ENCODE results near the gene ACTR2. TPM values are rescaled to one million over a fixed set of nuclear protein-coding genes. Genes with fewer than 3 reads are reported as not detected.

ACTR2 gene
- total and polyA plus RNA-seq, 2 of the 13 experiments (the other 11 are each of a cell fraction or from before 2014, with no cell fraction given), result 51.2 to 100 TPM

DNA sequence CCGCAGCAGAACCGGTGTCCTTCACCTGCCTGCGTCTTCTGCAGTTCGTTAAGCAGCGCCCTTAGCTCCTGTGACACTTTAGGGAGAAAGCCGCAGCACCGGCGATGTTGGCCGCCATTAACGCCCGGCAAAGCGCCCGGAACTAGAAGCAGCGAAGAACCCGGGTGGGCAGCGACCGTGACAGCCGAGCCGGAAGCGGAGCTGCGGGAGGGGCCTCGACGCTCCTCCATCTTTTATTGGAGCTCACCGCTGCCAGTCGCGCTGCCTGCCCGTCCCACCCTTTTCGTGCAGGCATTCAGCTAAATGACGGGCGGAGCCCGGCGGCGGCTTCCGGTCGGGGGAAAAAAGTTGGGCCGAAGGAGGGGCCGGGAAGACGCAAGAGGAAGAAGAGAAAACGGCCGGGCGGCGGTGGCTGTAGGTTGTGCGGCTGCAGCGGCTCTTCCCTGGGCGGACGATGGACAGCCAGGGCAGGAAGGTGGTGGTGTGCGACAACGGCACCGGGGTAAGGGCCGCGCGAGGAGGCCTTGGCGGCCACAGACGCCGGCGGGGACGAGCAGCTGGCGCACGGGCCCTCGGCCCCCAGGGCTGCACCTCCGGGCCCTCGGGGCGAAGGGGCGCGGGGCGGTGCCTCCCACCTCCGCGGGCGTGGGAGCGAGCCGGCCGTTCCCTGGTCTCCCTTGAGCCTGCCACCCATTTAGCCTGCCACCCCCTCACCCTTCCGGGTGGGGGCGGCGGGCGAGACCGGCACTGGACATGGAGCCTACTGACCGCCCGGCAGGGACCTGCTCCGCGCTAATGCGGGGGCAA is at the start of gene ACTR2 (continued):
- TF ChIP-seq, protein P1, sequence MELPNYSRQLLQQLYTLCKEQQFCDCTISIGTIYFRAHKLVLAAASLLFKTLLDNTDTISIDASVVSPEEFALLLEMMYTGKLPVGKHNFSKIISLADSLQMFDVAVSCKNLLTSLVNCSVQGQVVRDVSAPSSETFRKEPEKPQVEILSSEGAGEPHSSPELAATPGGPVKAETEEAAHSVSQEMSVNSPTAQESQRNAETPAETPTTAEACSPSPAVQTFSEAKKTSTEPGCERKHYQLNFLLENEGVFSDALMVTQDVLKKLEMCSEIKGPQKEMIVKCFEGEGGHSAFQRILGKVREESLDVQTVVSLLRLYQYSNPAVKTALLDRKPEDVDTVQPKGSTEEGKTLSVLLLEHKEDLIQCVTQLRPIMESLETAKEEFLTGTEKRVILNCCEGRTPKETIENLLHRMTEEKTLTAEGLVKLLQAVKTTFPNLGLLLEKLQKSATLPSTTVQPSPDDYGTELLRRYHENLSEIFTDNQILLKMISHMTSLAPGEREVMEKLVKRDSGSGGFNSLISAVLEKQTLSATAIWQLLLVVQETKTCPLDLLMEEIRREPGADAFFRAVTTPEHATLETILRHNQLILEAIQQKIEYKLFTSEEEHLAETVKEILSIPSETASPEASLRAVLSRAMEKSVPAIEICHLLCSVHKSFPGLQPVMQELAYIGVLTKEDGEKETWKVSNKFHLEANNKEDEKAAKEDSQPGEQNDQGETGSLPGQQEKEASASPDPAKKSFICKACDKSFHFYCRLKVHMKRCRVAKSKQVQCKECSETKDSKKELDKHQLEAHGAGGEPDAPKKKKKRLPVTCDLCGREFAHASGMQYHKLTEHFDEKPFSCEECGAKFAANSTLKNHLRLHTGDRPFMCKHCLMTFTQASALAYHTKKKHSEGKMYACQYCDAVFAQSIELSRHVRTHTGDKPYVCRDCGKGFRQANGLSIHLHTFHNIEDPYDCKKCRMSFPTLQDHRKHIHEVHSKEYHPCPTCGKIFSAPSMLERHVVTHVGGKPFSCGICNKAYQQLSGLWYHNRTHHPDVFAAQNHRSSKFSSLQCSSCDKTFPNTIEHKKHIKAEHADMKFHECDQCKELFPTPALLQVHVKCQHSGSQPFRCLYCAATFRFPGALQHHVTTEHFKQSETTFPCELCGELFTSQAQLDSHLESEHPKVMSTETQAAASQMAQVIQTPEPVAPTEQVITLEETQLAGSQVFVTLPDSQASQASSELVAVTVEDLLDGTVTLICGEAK (IDR thresholded peaks at IDR 0.05), result peak; percentile 67
- TF ChIP-seq, protein P1 (CRISPR knock-in tag; IDR thresholded peaks at IDR 0.05), result peak; percentile 64; the same call in 1 of the 2 replicates
- TF ChIP-seq ZNF543 (CRISPR knock-in tag; IDR thresholded peaks at IDR 0.05) (peak; percentile 95), TCF7 (IDR thresholded peaks at IDR 0.05; ENCODE audit: low read depth) (no peak), PRPF4 (IDR thresholded peaks at IDR 0.05; ENCODE audit: low read depth, low read length, poor library complexity, severe bottlenecking) (no peak), CREM (IDR thresholded peaks at IDR 0.05) (peak; percentile 82), CREM (CRISPR knock-in tag; IDR thresholded peaks at IDR 0.05) (no peak), KMT2B (CRISPR knock-in tag; IDR thresholded peaks at IDR 0.05) (peak; percentile 98), ATM (IDR thresholded peaks at IDR 0.05; ENCODE audit: borderline replicate concordance) (no peak)
- TF ChIP-seq, protein P2, sequence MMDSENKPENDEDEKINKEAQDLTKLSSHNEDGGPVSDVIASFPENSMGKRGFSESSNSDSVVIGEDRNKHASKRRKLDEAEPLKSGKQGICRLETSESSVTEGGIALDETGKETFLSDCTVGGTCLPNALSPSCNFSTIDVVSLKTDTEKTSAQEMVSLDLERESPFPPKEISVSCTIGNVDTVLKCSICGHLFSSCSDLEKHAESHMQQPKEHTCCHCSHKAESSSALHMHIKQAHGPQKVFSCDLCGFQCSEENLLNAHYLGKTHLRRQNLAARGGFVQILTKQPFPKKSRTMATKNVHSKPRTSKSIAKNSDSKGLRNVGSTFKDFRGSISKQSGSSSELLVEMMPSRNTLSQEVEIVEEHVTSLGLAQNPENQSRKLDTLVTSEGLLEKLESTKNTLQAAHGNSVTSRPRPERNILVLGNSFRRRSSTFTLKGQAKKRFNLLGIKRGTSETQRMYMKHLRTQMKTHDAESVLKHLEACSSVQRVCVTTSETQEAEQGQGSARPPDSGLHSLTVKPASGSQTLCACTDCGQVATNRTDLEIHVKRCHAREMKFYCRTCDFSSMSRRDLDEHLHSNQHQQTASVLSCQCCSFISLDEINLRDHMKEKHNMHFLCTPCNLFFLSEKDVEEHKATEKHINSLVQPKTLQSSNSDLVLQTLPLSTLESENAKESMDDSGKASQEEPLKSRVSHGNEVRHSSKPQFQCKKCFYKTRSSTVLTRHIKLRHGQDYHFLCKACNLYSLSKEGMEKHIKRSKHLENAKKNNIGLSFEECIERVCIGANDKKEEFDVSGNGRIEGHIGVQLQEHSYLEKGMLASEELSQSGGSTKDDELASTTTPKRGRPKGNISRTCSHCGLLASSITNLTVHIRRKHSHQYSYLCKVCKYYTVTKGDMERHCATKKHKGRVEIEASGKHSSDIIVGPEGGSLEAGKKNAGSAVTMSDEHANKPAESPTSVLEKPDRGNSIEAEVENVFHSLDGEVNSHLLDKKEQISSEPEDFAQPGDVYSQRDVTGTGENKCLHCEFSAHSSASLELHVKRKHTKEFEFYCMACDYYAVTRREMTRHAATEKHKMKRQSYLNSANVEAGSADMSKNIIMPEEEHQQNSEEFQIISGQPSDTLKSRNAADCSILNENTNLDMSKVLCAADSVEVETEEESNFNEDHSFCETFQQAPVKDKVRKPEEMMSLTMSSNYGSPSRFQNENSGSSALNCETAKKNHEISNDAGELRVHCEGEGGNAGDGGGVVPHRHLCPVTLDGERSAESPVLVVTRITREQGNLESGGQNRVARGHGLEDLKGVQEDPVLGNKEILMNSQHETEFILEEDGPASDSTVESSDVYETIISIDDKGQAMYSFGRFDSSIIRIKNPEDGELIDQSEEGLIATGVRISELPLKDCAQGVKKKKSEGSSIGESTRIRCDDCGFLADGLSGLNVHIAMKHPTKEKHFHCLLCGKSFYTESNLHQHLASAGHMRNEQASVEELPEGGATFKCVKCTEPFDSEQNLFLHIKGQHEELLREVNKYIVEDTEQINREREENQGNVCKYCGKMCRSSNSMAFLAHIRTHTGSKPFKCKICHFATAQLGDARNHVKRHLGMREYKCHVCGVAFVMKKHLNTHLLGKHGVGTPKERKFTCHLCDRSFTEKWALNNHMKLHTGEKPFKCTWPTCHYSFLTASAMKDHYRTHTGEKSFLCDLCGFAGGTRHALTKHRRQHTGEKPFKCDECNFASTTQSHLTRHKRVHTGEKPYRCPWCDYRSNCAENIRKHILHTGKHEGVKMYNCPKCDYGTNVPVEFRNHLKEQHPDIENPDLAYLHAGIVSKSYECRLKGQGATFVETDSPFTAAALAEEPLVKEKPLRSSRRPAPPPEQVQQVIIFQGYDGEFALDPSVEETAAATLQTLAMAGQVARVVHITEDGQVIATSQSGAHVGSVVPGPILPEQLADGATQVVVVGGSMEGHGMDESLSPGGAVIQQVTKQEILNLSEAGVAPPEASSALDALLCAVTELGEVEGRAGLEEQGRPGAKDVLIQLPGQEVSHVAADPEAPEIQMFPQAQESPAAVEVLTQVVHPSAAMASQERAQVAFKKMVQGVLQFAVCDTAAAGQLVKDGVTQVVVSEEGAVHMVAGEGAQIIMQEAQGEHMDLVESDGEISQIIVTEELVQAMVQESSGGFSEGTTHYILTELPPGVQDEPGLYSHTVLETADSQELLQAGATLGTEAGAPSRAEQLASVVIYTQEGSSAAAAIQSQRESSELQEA (CRISPR knock-in tag; IDR thresholded peaks at IDR 0.05; ENCODE audit: not compliant biosample characterization), result peak; percentile 30

All from HepG2 (cell line).